RWPE1 (cell line): ENCODE results near the gene KLF16.

Experiments
- CTCF ChIA-PET: fragments of 350-600 bp; sonication (Branson Sonifier 250); formaldehyde crosslinking; extraction: SDS; loops from one replicate; lab custom pipeline; 2021; lab: Yijun Ruan, JAX
- POLR2A ChIA-PET: fragments of 400-600 bp; formaldehyde crosslinking; extraction: SDS; loops from one replicate; lab custom pipeline; 2020; ENCODE audit warnings: antibody characterized with exemption; ENCODE audit not compliant: low non-redundant PET; lab: Yijun Ruan, JAX
- DNase-seq: peaks from one replicate; pipeline ENCODE4 v3.0.0; 2012; ENCODE audit warnings: low spot score
- H3K27ac ChIP-seq: fragments of 450-650 bp; 2 replicates; pipeline ENCODE4 v1.5.1; 2017
- TF ChIP-seq, protein P1 (sequence below): fragments of 450-650 bp; conservative IDR thresholded peaks from 2 replicates; pipeline ENCODE4 v1.5.1; 2017; ENCODE audit warnings: low read depth, mild to moderate bottlenecking

The KLF16 gene

DNA sequence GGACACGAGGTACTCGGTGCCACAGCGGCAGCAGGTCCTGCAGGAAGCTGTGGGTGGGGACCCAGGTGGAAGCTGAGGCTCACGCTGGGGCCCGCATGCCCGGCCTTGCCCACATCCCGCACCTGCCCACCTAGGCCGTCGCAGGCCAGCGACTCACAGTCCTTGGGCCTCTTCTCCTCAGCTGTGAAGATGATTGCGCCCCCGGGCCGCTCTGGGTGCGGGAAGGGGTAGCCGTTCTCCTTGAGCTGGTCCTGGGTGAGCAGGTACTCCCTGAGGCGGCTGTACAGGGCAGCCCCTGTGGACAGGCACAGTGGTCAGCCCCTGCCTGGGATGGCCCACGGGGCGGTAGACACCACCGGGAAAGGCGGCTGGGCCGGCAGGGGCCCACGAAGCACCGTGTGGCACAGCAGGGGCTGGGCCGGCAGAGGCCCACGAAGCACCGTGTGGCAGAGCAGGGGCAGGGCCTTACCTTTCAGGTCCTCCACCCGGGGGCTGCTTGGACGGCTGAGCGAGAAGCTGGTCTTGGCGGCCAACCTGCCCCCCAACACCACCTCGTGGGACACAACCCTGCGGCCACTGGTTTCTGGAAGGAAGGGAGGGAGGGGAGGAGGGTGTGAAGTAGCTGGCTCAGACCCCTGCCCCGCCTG lies 44.7 kb downstream of the KLF16 start:
- ChIA-PET POLR2A (no interaction called here), CTCF (interaction anchor here (0.6 to 1.6 kb wide), 2 partner anchors 13 to 146 kb away, joined by 5 to 7 read pairs; no protein-coding TSS in a partner anchor)
- TF ChIP-seq, protein P1, sequence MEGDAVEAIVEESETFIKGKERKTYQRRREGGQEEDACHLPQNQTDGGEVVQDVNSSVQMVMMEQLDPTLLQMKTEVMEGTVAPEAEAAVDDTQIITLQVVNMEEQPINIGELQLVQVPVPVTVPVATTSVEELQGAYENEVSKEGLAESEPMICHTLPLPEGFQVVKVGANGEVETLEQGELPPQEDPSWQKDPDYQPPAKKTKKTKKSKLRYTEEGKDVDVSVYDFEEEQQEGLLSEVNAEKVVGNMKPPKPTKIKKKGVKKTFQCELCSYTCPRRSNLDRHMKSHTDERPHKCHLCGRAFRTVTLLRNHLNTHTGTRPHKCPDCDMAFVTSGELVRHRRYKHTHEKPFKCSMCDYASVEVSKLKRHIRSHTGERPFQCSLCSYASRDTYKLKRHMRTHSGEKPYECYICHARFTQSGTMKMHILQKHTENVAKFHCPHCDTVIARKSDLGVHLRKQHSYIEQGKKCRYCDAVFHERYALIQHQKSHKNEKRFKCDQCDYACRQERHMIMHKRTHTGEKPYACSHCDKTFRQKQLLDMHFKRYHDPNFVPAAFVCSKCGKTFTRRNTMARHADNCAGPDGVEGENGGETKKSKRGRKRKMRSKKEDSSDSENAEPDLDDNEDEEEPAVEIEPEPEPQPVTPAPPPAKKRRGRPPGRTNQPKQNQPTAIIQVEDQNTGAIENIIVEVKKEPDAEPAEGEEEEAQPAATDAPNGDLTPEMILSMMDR = no peak
- DNase-seq = no peak
- peak overlapping the region; percentile 29 for H3K27ac ChIP-seq

DNA sequence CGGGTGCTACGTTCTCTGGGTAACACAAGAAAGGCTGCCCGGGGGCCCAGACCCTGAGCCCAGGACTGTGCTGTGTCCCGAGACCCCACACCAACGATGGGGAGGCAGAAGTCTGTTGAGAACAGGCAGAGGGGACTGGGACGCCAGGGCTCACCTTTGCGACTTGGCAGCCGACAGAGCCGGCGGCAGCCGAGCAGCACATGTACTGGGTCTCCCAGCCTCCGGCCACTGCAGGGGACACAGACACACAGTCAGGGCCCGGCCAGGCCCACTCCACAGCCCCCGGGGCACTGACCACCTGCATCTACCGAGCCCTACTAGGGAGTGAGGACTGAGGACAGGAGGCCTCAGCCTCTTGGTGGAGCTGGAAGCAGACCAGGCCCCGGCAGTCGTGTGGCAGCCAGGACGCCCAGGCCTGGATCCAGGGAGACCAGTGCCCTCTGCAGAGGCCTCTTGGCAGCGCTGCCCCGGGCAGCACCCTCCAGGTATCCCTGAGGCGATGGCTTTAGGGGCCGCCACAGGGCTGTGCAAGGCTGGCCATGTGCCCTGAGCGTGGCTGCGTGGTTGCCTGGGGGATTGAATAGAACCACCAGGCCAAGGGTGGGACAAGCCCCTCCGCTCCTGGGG lies 45.7 kb downstream of the KLF16 start:
- ChIA-PET CTCF (interaction anchor here (1.6 kb wide), 1 partner anchor 145 kb away, joined by 5 read pairs; no protein-coding TSS in a partner anchor), POLR2A (no interaction called here)
- peak overlapping the region; percentile 29 for H3K27ac ChIP-seq
- DNase-seq = no peak
- TF ChIP-seq, protein P1 = no peak

DNA sequence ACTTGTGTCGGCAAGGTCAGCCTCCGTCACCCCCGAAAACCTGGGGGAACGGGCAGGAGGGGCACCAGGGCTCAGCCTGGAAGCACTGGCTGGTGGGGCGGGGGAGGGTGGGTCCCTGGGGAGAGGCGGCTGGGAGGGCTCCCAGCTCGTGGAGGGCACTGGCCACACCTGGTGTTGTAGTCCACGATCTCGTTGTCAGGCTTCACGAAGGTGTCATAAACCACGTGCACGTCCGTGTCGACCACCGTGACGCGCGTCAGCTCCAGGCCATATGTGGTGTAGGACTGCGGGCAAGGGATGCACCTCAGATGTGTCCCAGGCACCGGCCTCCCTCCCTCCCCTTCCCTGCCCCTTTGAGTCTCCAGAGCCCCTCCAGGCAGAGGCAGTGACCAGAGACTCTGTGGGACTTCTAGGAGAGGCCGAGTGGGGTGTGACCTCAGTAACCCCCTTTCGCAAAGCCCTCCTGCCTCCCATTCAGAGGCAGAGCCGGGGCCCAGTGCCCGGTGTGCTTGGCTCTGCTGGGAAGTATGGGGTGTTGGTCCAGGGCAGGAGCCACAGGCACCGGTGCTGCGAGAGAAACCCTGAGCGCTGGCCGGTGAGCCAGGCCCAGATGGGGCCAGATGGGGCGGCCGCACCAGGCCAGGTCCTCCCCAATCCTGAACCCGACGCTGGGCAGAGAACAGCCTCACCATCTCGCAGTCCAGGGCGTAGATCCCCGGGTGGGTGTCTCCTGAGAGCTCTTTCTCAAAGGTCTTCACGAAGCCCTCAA lies 46.7 kb downstream of the KLF16 start:
- DNase-seq = no peak
- peak overlapping the region; percentile 29 for H3K27ac ChIP-seq
- TF ChIP-seq, protein P1 = no peak
- CTCF ChIA-PET = no interaction called here
- POLR2A ChIA-PET = no interaction called here

DNA sequence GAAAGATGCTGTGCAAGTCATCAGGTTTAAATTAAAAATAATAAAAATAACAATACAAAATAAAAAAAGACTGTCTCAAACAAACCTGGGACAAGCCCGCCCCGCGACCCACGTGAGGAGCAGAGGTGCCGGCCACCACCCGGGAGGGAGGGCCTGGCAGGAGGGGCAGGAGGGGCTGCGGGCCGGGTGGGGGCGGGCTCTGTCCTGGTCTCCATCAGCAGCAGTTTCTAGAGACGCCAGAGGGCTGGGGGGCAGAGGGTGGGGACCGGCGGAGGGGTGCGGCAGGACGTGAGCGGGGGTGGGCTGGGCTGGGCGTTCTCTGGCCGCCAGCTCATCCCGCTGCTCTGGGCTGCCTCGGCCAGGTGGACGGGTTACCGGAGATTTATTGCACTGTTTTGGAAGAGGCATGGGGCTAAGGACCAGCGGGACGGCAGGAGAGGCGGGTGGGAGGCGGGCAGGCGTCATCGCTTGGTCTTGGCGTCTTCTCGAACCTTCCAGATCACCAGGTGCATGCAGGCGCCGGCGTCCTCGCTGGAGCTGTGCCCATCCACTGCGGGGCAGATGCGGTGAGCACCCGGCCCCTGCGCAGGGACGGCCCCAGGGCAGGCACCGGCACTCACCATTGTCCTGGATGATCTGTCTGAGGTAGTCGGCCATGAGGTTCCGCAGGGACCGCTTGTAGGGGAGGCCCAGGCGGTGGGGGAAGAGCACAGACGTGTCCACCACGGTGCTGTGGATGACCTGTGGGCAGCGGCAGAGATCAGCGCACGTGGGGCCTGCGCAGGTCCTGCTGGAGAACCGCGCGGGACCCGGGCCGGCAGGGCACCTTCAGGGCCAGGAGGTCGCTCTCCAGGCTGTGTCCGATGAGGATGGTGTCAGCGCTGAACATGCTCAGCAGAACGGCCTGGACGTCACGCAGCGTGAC lies 47.5 kb downstream of the KLF16 start:
- CTCF ChIA-PET = no interaction called here
- TF ChIP-seq, protein P1 = no peak
- peak overlapping the region; percentile 93 for H3K27ac ChIP-seq
- POLR2A ChIA-PET = no interaction called here
- DNase-seq = no peak

DNA sequence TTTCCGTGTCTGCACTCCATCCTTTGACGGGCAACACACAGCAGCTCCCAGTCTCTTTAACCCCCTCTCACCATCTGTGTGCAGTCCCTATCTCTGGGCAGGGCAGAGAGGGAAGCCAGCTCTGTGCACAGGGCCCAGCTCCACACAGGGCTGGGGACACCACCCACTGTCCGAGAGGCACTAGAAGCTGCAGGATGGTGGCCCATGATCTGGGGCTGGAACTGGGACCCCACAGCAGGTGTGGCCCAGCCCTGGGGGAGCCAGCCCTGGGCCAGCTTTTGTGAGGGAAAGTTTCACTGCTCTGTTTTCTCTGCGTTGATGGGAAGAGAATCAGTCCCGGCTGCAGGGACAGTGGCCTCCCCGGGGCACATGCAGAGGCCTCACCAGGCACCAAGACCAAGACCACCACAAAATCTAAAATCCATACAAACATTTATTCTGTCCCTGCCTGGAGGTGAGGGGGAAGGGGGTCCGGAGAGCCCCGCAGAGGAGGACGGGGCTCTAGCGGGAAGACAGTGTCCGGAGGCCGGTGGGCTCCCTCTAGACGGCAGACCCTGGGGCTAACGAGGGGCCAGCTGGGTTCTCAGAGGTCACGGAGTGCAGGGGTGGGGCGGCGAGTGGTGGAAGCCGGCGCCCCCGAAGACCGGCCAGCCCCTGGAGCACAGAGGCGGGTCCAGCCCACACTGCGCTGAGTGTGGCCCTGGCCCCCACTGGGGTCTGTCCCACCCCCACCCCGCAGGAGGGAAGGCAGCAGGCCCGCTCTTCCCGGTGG lies 48.4 kb downstream of the KLF16 start:
- peak overlapping the region; percentile 93 for H3K27ac ChIP-seq
- POLR2A ChIA-PET = no interaction called here
- TF ChIP-seq, protein P1 = no peak
- no peak for DNase-seq
- CTCF ChIA-PET = interaction anchor here (1.7 kb wide), 1 partner anchor 11 kb away, joined by 6 read pairs; no protein-coding TSS in a partner anchor
